Stomach (tissue), 4 donors: Measurements from ENCODE around the gene CCDC3.

Experiments used
- POLR2AphosphoS5 ChIP-seq, 3 donors: sonication (generic); formaldehyde crosslinking; IDR thresholded peaks; one replicate each; pipeline ENCODE4 v1.6.1; 2016; ENCODE audit warnings: antibody characterized with exemption in 3 of 3
- TF ChIP-seq, protein P1 (sequence below), 7 experiments: fragments of 450-650 bp in 4 of 7; fragments of 200-600 bp in 3 of 7; sonication (generic) in 3 of 7; IDR thresholded peaks; one replicate each; pipeline ENCODE4 v1.5.1; 2016 to 2019; ENCODE audit warnings: antibody characterized with exemption in 7 of 7, control low read depth in 2 of 7, mild to moderate bottlenecking in 1 of 7

- TF ChIP-seq, protein P1, sequence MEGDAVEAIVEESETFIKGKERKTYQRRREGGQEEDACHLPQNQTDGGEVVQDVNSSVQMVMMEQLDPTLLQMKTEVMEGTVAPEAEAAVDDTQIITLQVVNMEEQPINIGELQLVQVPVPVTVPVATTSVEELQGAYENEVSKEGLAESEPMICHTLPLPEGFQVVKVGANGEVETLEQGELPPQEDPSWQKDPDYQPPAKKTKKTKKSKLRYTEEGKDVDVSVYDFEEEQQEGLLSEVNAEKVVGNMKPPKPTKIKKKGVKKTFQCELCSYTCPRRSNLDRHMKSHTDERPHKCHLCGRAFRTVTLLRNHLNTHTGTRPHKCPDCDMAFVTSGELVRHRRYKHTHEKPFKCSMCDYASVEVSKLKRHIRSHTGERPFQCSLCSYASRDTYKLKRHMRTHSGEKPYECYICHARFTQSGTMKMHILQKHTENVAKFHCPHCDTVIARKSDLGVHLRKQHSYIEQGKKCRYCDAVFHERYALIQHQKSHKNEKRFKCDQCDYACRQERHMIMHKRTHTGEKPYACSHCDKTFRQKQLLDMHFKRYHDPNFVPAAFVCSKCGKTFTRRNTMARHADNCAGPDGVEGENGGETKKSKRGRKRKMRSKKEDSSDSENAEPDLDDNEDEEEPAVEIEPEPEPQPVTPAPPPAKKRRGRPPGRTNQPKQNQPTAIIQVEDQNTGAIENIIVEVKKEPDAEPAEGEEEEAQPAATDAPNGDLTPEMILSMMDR (IDR thresholded peaks at IDR 0.05) = no peak
- no peak for TF ChIP-seq POLR2AphosphoS5 (IDR thresholded peaks at IDR 0.05)
Measured at GRCh38 chr10:12898271-12898670, 103.2 kb downstream of the CCDC3 start.
